Measurements from ENCODE around the gene FAM236C. TPM values are rescaled to one million over a fixed set of nuclear protein-coding genes. Genes with fewer than 3 reads are reported as not detected.
A peak's percentile ranks its signal among the peaks of the same experiment; 100 is the strongest.
"Not testable (repeated sequence)": the region's sequence is repeated elsewhere in the genome, so short reads cannot be mapped to it uniquely, and the experiment has no call there.

FAM236C gene
- total RNA-seq, result not detected in 2 replicates
- long read RNA-seq, result 0 reads

DNA sequence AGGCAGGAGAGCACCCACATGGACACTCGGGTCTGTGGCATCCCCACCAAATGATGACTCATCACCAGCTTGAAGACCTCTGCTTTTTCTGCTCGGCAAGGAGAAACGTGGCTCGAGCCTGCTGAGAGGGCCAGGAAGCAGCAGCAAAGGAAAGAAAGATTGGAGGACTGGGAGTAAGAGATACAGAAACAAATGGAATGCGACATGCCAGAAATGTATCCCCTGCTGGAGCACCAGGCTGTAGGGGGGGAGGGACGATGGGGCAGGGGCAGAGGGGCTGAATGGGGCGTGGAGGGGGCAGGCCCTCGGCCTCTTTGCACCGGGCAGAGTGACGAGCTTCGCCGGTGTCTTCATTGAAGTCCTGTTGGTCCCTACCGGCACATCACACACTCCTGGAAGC lies at the start of gene FAM236C:
Gene FAM236C, plus strand, starts transcription at position 301 of the 400 bp plus-strand sequence. CDS start 100 bp downstream, outside the sequence.
- H3K36me3 Mint-ChIP-seq (ENCODE audit: unreplicated experiment); H3K9me3 Mint-ChIP-seq (ENCODE audit: unreplicated experiment); H3K27me3 Mint-ChIP-seq (ENCODE audit: unreplicated experiment); H3K4me1 Mint-ChIP-seq (ENCODE audit: unreplicated experiment); H3K4me3 Mint-ChIP-seq (ENCODE audit: unreplicated experiment); H3K27ac Mint-ChIP-seq (ENCODE audit: unreplicated experiment); DNase-seq (ENCODE audit: extremely low spot score, unreplicated experiment): not testable (repeated sequence)

DNA sequence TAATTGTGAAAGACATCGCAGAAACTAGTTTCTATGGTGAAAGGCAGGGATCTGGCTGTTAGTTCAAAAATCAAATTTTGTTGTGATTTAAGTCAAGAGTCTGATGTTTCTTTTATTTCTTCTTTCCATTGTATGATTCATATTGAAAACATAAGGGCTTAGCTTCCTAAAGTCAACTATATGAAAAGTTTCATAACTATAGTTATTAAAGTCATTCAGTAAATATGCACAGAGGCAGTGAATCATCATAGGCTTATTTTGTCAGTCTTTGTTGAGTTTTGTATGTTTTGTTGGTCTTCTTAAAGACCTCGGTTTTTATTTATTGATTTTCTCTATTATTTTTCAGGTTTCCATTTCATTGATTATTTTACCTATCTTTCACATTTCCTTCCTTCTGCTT lies 29.5 kb upstream of the FAM236C start:
- H3K9me3 Mint-ChIP-seq (ENCODE audit: unreplicated experiment); H3K27me3 Mint-ChIP-seq (ENCODE audit: unreplicated experiment); DNase-seq (ENCODE audit: extremely low spot score, unreplicated experiment); H3K27ac Mint-ChIP-seq (ENCODE audit: unreplicated experiment); H3K4me3 Mint-ChIP-seq (ENCODE audit: unreplicated experiment); H3K36me3 Mint-ChIP-seq (ENCODE audit: unreplicated experiment); H3K4me1 Mint-ChIP-seq (ENCODE audit: unreplicated experiment): not testable (repeated sequence)

DNA sequence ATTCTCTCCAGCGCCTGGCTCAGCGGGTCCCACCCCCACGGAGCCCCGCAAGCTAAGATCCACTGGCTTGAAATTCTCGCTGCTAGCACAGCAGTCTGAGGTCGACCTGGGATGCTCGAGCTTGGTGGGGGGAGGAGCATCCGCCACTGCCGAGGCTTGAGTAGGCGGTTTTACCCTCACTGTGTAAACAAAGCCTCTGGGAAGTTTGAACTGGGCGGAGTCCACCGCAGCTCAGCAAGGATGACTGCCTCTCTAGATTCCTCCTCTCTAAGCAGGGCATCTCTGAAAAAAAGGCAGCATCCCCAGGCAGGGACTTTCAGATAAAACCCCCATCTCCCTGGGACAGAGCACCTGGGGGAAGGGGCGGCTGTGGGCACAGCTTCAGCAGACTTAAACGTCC lies 22.7 kb upstream of the FAM236C start:
- H3K4me3 Mint-ChIP-seq (ENCODE audit: unreplicated experiment); H3K27me3 Mint-ChIP-seq (ENCODE audit: unreplicated experiment); H3K4me1 Mint-ChIP-seq (ENCODE audit: unreplicated experiment); H3K36me3 Mint-ChIP-seq (ENCODE audit: unreplicated experiment); H3K27ac Mint-ChIP-seq (ENCODE audit: unreplicated experiment); H3K9me3 Mint-ChIP-seq (ENCODE audit: unreplicated experiment); DNase-seq (ENCODE audit: extremely low spot score, unreplicated experiment): not testable (repeated sequence)

GRCh38 chrX:72916096-72916495 lies 3.7 kb downstream of the FAM236C start:
- not testable (repeated sequence) for H3K27ac Mint-ChIP-seq (ENCODE audit: unreplicated experiment); H3K9me3 Mint-ChIP-seq (ENCODE audit: unreplicated experiment); H3K4me3 Mint-ChIP-seq (ENCODE audit: unreplicated experiment); H3K27me3 Mint-ChIP-seq (ENCODE audit: unreplicated experiment); H3K4me1 Mint-ChIP-seq (ENCODE audit: unreplicated experiment); H3K36me3 Mint-ChIP-seq (ENCODE audit: unreplicated experiment)
- peak; percentile 54 for DNase-seq (ENCODE audit: extremely low spot score, unreplicated experiment)

- not testable (repeated sequence) for DNase-seq (ENCODE audit: extremely low spot score, unreplicated experiment); H3K27ac Mint-ChIP-seq (ENCODE audit: unreplicated experiment); H3K9me3 Mint-ChIP-seq (ENCODE audit: unreplicated experiment); H3K4me3 Mint-ChIP-seq (ENCODE audit: unreplicated experiment); H3K36me3 Mint-ChIP-seq (ENCODE audit: unreplicated experiment); H3K4me1 Mint-ChIP-seq (ENCODE audit: unreplicated experiment); H3K27me3 Mint-ChIP-seq (ENCODE audit: unreplicated experiment)
These were observed 19.9 kb downstream of the FAM236C start for GRCh38 chrX:72932283-72932682.

GRCh38 chrX:72936455-72936854 lies 24.0 kb downstream of the FAM236C start:
- H3K9me3 Mint-ChIP-seq (ENCODE audit: unreplicated experiment); H3K27me3 Mint-ChIP-seq (ENCODE audit: unreplicated experiment); H3K4me1 Mint-ChIP-seq (ENCODE audit: unreplicated experiment); H3K4me3 Mint-ChIP-seq (ENCODE audit: unreplicated experiment); DNase-seq (ENCODE audit: extremely low spot score, unreplicated experiment); H3K36me3 Mint-ChIP-seq (ENCODE audit: unreplicated experiment); H3K27ac Mint-ChIP-seq (ENCODE audit: unreplicated experiment): not testable (repeated sequence)

GRCh38 chrX:72936882-72937455 lies 24.6 kb downstream of the FAM236C start:
- DNase-seq (ENCODE audit: extremely low spot score, unreplicated experiment); H3K27me3 Mint-ChIP-seq (ENCODE audit: unreplicated experiment); H3K4me1 Mint-ChIP-seq (ENCODE audit: unreplicated experiment); H3K4me3 Mint-ChIP-seq (ENCODE audit: unreplicated experiment); H3K9me3 Mint-ChIP-seq (ENCODE audit: unreplicated experiment); H3K27ac Mint-ChIP-seq (ENCODE audit: unreplicated experiment); H3K36me3 Mint-ChIP-seq (ENCODE audit: unreplicated experiment): not testable (repeated sequence)

GRCh38 chrX:72937906-72938305 lies 25.5 kb downstream of the FAM236C start, which contains the start of gene FAM236A:
Gene FAM236A (plus strand): TSS chrX:72938206. CDS start chrX:72938263, 57 bp downstream.
- H3K4me1 Mint-ChIP-seq (ENCODE audit: unreplicated experiment); H3K27ac Mint-ChIP-seq (ENCODE audit: unreplicated experiment): not testable (repeated sequence)

DNA sequence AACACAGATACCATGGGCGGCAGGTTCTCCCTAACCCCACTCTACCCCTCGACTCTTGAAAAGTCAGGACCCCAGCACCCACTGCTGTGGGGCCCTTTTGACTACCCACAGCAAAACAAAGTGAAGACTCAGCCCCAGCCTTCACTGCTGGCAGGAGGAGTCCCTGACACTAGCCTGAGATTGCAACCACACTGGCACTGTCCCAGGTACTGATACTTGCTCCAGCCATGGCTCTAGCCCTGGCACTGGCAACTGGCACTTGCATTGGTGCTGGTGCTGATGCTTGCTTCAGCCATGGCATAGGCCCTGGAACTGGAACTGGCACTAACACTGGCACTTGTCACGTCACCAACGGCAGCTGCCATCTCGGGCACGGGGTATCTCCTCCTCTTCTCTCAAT lies 29.9 kb downstream of the FAM236C start:
- not testable (repeated sequence) for H3K9me3 Mint-ChIP-seq (ENCODE audit: unreplicated experiment); H3K27me3 Mint-ChIP-seq (ENCODE audit: unreplicated experiment); DNase-seq (ENCODE audit: extremely low spot score, unreplicated experiment); H3K4me3 Mint-ChIP-seq (ENCODE audit: unreplicated experiment); H3K27ac Mint-ChIP-seq (ENCODE audit: unreplicated experiment); H3K4me1 Mint-ChIP-seq (ENCODE audit: unreplicated experiment); H3K36me3 Mint-ChIP-seq (ENCODE audit: unreplicated experiment)

More at GRCh38 chrX:72937906-72938305, 25.5 kb downstream of the FAM236C start, which contains the start of gene FAM236A:
- H3K27me3 Mint-ChIP-seq (ENCODE audit: unreplicated experiment); DNase-seq (ENCODE audit: extremely low spot score, unreplicated experiment); H3K9me3 Mint-ChIP-seq (ENCODE audit: unreplicated experiment); H3K36me3 Mint-ChIP-seq (ENCODE audit: unreplicated experiment); H3K4me3 Mint-ChIP-seq (ENCODE audit: unreplicated experiment): not testable (repeated sequence)

DNA sequence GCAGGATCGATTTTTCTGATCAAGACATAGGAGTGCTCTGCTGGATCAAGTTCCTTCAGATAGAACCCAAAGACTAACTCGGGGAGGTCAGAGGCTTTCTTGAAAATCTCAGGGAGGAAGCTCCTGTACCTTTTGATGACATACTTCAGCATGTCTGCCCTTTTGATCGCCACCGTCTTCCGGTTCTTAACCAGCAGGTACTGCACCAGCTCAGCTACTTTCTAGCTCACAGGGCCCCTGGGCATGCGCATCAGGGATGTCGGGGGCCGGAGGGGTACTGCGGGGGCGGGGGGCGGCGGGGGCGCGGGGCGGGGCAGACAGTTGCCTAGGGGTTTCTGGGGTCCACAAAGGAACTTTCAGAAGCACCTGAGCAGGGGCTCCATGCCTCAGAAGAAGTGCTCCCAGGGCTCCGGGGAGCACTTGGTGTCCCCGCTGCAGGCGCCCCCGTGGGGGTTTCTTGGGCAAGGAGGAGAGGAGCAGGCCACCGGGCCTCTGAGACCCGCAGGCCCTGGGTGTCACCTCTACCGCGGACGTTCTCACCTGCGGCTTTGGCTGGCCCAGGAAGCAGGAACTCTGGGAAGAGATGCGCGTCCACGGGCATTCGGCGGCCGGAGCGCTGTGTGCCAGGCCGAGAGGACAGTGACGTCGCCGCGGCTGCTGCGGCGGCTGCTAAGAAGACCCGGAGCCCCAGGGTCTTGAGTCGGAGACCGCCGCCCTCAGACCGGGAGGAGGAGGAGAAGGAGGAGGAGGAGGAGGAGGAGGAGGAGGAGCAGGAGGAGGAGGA lies 30.8 kb downstream of the FAM236C start:
- H3K36me3 Mint-ChIP-seq (ENCODE audit: unreplicated experiment); H3K27ac Mint-ChIP-seq (ENCODE audit: unreplicated experiment); H3K9me3 Mint-ChIP-seq (ENCODE audit: unreplicated experiment); H3K4me3 Mint-ChIP-seq (ENCODE audit: unreplicated experiment); DNase-seq (ENCODE audit: extremely low spot score, unreplicated experiment); H3K4me1 Mint-ChIP-seq (ENCODE audit: unreplicated experiment); H3K27me3 Mint-ChIP-seq (ENCODE audit: unreplicated experiment): not testable (repeated sequence)

GRCh38 chrX:72943819-72944169 lies 31.4 kb downstream of the FAM236C start, which contains the start of gene DMRTC1:
Gene DMRTC1 (minus strand): TSS chrX:72943837. CDS start chrX:72875694, 68,143 bp downstream.
- DNase-seq (ENCODE audit: extremely low spot score, unreplicated experiment); H3K4me3 Mint-ChIP-seq (ENCODE audit: unreplicated experiment); H3K36me3 Mint-ChIP-seq (ENCODE audit: unreplicated experiment); H3K9me3 Mint-ChIP-seq (ENCODE audit: unreplicated experiment); H3K27ac Mint-ChIP-seq (ENCODE audit: unreplicated experiment); H3K4me1 Mint-ChIP-seq (ENCODE audit: unreplicated experiment); H3K27me3 Mint-ChIP-seq (ENCODE audit: unreplicated experiment): not testable (repeated sequence)

- not testable (repeated sequence) for H3K4me1 Mint-ChIP-seq (ENCODE audit: unreplicated experiment); H3K27me3 Mint-ChIP-seq (ENCODE audit: unreplicated experiment); H3K9me3 Mint-ChIP-seq (ENCODE audit: unreplicated experiment); H3K27ac Mint-ChIP-seq (ENCODE audit: unreplicated experiment); H3K4me3 Mint-ChIP-seq (ENCODE audit: unreplicated experiment); H3K36me3 Mint-ChIP-seq (ENCODE audit: unreplicated experiment); DNase-seq (ENCODE audit: extremely low spot score, unreplicated experiment)
These were observed 47.6 kb downstream of the FAM236C start for GRCh38 chrX:72959971-72960370.
